B cell (primary cell): ENCODE data around the gene ZBTB17. TPM values are rescaled to one million over a fixed set of nuclear protein-coding genes. Genes with fewer than 3 reads are reported as not detected.

ENCODE experiments used
- ATAC-seq: fragments of 200-7000 bp; cut with Tn5 transposase; one replicate; pipeline ENCODE4 v1.10.0; 2021; ENCODE audit warnings: low read depth, mild to moderate bottlenecking, moderate number of reproducible peaks, moderate library complexity
- CTCF ChIA-PET: fragments of 350-600 bp; sonication (Branson Sonifier 250); formaldehyde crosslinking; loops from one replicate; lab custom pipeline; 2021; ENCODE audit warnings: antibody characterized with exemption, inconsistent platforms; lab: Charles Lee
- POLR2A ChIA-PET: fragments of 350-600 bp; sonication (Branson Sonifier 250); formaldehyde crosslinking; loops from one replicate; lab custom pipeline; 2021; ENCODE audit warnings: antibody characterized with exemption; lab: Charles Lee
- DNase-seq: peaks from one replicate; pipeline ENCODE4 v3.0.0; 2013
- H2AFZ ChIP-seq: 2 replicates; pipeline ENCODE4 v1.6.1; 2012; ENCODE audit warnings: mild to moderate bottlenecking, low read depth, low read length; ENCODE audit not compliant: insufficient read depth, poor library complexity, severe bottlenecking
- H3K27ac ChIP-seq, 2 donors: 1 replicate in 1 of 2; 2 replicates in 1 of 2; pipeline ENCODE4 v1.5.1; 2012 to 2013; ENCODE audit warnings: low read length in 2 of 2, mild to moderate bottlenecking in 2 of 2, moderate library complexity in 1 of 2
- H3K27me3 ChIP-seq, 4 experiments: fragments of 200-600 bp in 1 of 4; sonication (generic) in 1 of 4; replicated peaks in 1 of 4; 1 replicate in 2 of 4; 2 replicates in 2 of 4; pipeline versions ENCODE4 v1.6.1 to v1.7.0; 2013 to 2016; ENCODE audit warnings: low read length in 3 of 4, mild to moderate bottlenecking in 2 of 4, mixed read lengths in 1 of 4, moderate library complexity in 1 of 4; ENCODE audit not compliant: insufficient read depth in 4 of 4, control insufficient read depth in 3 of 4; ENCODE audit errors: control extremely low read depth in 1 of 4
- H3K36me3 ChIP-seq, 2 experiments: replicated peaks in 1 of 2; 1 replicate in 1 of 2; 2 replicates in 1 of 2; pipeline versions ENCODE4 v1.6.1 to v1.7.1; 2013; ENCODE audit warnings: low read length in 1 of 2; ENCODE audit not compliant: insufficient read depth in 2 of 2, control insufficient read depth in 1 of 2; ENCODE audit errors: control extremely low read depth in 1 of 2, extremely low read depth in 1 of 2
- H3K4me1 ChIP-seq, 2 donors: fragments of 200-600 bp in 1 of 2; sonication (generic) in 1 of 2; 1 replicate in 1 of 2; 2 replicates in 1 of 2; pipeline versions ENCODE4 v1.5.1 to v1.6.1; 2013 to 2017; ENCODE audit warnings: low read length in 2 of 2; ENCODE audit not compliant: control insufficient read depth in 2 of 2, insufficient read depth in 2 of 2
- H3K4me2 ChIP-seq: replicated peaks from 2 replicates; pipeline ENCODE3; 2012; ENCODE audit warnings: mild to moderate bottlenecking, low read depth, low read length; ENCODE audit not compliant: poor library complexity, severe bottlenecking
- H3K4me3 ChIP-seq, 5 experiments: fragments of 200-600 bp in 1 of 5; sonication (generic) in 1 of 5; 1 replicate in 3 of 5; 2 replicates in 2 of 5; pipeline versions ENCODE4 v1.5.1 to v1.7.0; 2011 to 2016; ENCODE audit warnings: low read length in 4 of 5, mild to moderate bottlenecking in 4 of 5, low read depth in 2 of 5, control low read depth in 1 of 5, moderate library complexity in 1 of 5; ENCODE audit not compliant: insufficient read depth in 1 of 5; ENCODE audit errors: control extremely low read depth in 1 of 5, extremely low read depth in 1 of 5
- H3K79me2 ChIP-seq: fragments of 200-600 bp; sonication (generic); one replicate; pipeline ENCODE4 v1.6.0; 2016; ENCODE audit warnings: low read length; ENCODE audit not compliant: control insufficient read depth, insufficient read depth
- H3K9ac ChIP-seq: fragments of 200-600 bp; sonication (generic); 2 replicates; pipeline ENCODE4 v1.6.1; 2017; ENCODE audit warnings: mild to moderate bottlenecking, low read length, moderate library complexity
- H3K9me3 ChIP-seq, 3 donors: one replicate each; pipeline versions ENCODE4 v1.6.1 to v1.7.1; 2013; ENCODE audit warnings: low read length in 2 of 3; ENCODE audit not compliant: control insufficient read depth in 2 of 3, insufficient read depth in 1 of 3; ENCODE audit errors: control extremely low read depth in 1 of 3
- H4K20me1 ChIP-seq: 2 replicates; pipeline ENCODE4 v1.6.0; 2012; ENCODE audit warnings: mild to moderate bottlenecking, low read length; ENCODE audit not compliant: insufficient read depth, control insufficient read depth, poor library complexity, severe bottlenecking
- H3K27ac Mint-ChIP-seq: one replicate; pipeline ENCODE4 v1.8.0; 2021; ENCODE audit warnings: mixed read lengths
- H3K27me3 Mint-ChIP-seq: one replicate; pipeline ENCODE4 v1.8.0; 2021; ENCODE audit warnings: mixed read lengths
- H3K4me1 Mint-ChIP-seq: one replicate; pipeline ENCODE4 v1.8.0; 2021; ENCODE audit warnings: mixed read lengths
- H3K4me3 Mint-ChIP-seq: one replicate; pipeline ENCODE4 v1.8.0; 2021; ENCODE audit warnings: mixed read lengths
- H3K9me3 Mint-ChIP-seq: one replicate; pipeline ENCODE4 v1.8.0; 2022; ENCODE audit warnings: mixed read lengths; ENCODE audit not compliant: insufficient read depth
- EZH2 ChIP-seq: IDR thresholded peaks from 2 replicates; pipeline ENCODE4 v1.6.1; 2012; ENCODE audit warnings: borderline replicate concordance, low read depth, mild to moderate bottlenecking, moderate library complexity, low read length; ENCODE audit not compliant: insufficient read depth, poor library complexity, severe bottlenecking
- WGBS: methylation state at CpG from one replicate; pipeline ENCODE4 v1.1.5; 2013; ENCODE audit warnings: missing lambda C conversion rate; ENCODE audit not compliant: insufficient coverage; 5-methylcytosine and 5-hydroxymethylcytosine counted together
- intact Hi-C: fragments of 100-400 bp; cut with micrococcal nuclease; formaldehyde crosslinking; loops from one replicate; pipeline ENCODE4 v1.10.0; 2022
- polyA plus RNA-seq: library from polyadenylated mRNA; depleted of rRNA; stranded (reverse); fragments of >200 nt; gene quantifications from 2 replicates; pipeline ENCODE4 v1.2.3, GENCODE V29; 2012
- total RNA-seq, 2 donors: library from RNA; stranded (reverse); fragments of 120-200 nt in 1 of 2; gene quantifications; 1 replicate in 1 of 2; 2 replicates in 1 of 2; pipeline versions ENCODE4 v1.2.3 to v1.2.4, GENCODE V29; 2013 to 2022
- TF ChIP-seq, protein P1 (sequence below): fragments of 200-600 bp; IDR thresholded peaks from one replicate; pipeline ENCODE4 v1.8.0; 2022; ENCODE audit warnings: antibody characterized with exemption, mild to moderate bottlenecking

ZBTB17 gene
- total and polyA plus RNA-seq, 2 donors (not counting 1 experiment from before 2014, with no cell fraction given), result 94.1 to 157 TPM

DNA sequence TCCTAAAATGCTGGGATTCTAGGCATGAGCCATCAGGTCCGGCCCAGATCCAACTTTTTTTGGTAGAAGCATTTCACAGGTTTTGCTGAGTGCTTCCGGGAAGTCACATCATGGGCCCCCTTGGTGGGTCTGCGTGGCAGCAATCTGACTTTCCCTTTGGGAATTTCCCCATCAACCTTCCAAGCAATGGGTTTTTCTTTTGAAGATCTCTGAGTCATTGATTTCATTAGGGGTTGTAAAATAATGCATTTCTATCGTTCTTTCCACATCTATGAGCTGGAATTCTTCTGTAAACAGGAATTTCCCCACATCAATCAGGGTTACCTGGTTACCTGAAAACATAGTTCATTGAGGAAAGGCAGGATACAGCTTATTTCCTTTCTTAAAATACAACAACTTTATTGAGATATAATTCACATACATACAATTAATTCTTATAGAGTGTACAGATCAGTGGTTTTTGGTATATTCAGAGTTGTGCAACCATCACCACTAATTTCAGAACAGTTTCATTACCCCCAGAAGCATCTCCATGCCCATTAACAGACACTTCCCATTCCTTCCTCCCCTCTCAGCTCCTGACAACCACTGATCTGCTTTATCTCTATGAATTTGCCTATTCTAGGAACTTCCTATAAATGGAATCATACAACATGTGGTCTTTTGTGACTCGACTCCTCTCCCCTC, 9.9 kb upstream of the ZBTB17 start:
- Histone ChIP-seq H3K27ac (no peak overlapping the region), H3K27me3 (peaks cover 0 to 4% (median under 1%) of the 10 kb centered on the region in 4 experiments), H3K36me3 (no peaks in the 10 kb centered on the region), H2AFZ (no peak overlapping the region), H4K20me1 (no peaks in the 10 kb centered on the region), H3K9ac (no peak overlapping the region), H3K4me1 (no peaks in the 10 kb centered on the region), H3K79me2 (no peaks in the 10 kb centered on the region), H3K9me3 (no peaks in the 10 kb centered on the region), H3K4me2 (no peak overlapping the region), H3K4me3 (no peak overlapping the region)
- TF ChIP-seq, protein P1, sequence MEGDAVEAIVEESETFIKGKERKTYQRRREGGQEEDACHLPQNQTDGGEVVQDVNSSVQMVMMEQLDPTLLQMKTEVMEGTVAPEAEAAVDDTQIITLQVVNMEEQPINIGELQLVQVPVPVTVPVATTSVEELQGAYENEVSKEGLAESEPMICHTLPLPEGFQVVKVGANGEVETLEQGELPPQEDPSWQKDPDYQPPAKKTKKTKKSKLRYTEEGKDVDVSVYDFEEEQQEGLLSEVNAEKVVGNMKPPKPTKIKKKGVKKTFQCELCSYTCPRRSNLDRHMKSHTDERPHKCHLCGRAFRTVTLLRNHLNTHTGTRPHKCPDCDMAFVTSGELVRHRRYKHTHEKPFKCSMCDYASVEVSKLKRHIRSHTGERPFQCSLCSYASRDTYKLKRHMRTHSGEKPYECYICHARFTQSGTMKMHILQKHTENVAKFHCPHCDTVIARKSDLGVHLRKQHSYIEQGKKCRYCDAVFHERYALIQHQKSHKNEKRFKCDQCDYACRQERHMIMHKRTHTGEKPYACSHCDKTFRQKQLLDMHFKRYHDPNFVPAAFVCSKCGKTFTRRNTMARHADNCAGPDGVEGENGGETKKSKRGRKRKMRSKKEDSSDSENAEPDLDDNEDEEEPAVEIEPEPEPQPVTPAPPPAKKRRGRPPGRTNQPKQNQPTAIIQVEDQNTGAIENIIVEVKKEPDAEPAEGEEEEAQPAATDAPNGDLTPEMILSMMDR, result no peak
- TF ChIP-seq EZH2, result no peak
- no peak for DNase-seq
- WGBS, result 56% methylated on average over 3 of the region's 5 CpGs
- ChIA-PET POLR2A (no interaction called here), CTCF (interaction anchor here (2.0 kb wide), 1 partner anchor 10 kb away, joined by 5 read pairs; the partner anchor contains the start of gene ZBTB17)
- Mint-ChIP-seq H3K27me3 (no peaks in the 10 kb centered on the region), H3K4me1 (no peaks in the 10 kb centered on the region), H3K27ac (no peak overlapping the region), H3K4me3 (no peak overlapping the region), H3K9me3 (no peaks in the 10 kb centered on the region)
- intact Hi-C loops, result no loop called here
- ATAC-seq, result no peak

DNA sequence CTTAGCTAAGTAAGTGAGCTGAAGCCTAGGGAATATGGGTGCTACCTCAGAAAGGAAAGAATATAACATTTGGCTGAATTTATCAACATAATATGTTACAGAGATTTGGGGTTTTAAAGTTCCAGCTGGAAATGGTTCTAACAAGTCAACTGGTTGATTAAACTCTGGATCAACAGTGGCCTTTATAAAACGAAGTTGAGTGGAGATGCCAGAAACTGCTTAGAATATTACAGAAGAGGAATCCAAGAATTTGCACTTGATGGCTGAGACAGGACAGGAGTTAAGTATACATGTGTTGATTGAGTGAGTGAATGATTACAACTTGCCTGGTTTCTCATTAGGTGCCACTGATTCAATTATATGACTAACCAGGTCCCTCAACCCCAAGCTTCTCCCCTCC, 7.4 kb upstream of the ZBTB17 start:
- H4K20me1 ChIP-seq, result no peaks in the 10 kb centered on the region
- no peak for ATAC-seq
- no peak for TF ChIP-seq EZH2
- TF ChIP-seq, protein P1, result no peak
- CTCF ChIA-PET, result interaction anchor here (1.2 kb wide), 1 partner anchor 19 kb away, joined by 3 read pairs; no protein-coding TSS in a partner anchor
- H3K36me3 ChIP-seq, result no peaks in the 10 kb centered on the region
- H3K27me3 ChIP-seq, result no peaks in the 10 kb centered on the region
- intact Hi-C loops, result no loop called here
- no peaks in the 10 kb centered on the region for H3K4me1 ChIP-seq
- 50% methylated on average over 1 of the region's 1 CpG for WGBS
- no peaks in the 10 kb centered on the region for H3K79me2 ChIP-seq
- H3K9me3 Mint-ChIP-seq, result no peaks in the 10 kb centered on the region
- H3K27ac ChIP-seq, result no peak overlapping the region
- DNase-seq, result no peak
- no peaks in the 10 kb centered on the region for H3K27me3 Mint-ChIP-seq
- no peak overlapping the region for H3K4me3 Mint-ChIP-seq
- no peak overlapping the region for H3K27ac Mint-ChIP-seq
- H2AFZ ChIP-seq, result no peak overlapping the region
- H3K4me1 Mint-ChIP-seq, result no peaks in the 10 kb centered on the region
- H3K4me3 ChIP-seq, result no peak overlapping the region
- no peak overlapping the region for H3K4me2 ChIP-seq
- H3K9ac ChIP-seq, result no peak overlapping the region
- H3K9me3 ChIP-seq, result no peaks in the 10 kb centered on the region
- POLR2A ChIA-PET, result no interaction called here
